HG03280 (cell line): ENCODE measurements around the gene AFAP1L2.

Experiments used
- ATAC-seq: cut with Tn5 transposase; IDR thresholded peaks from one replicate; pipeline ENCODE4 v1.9.1; 2021; ENCODE audit warnings: mild to moderate bottlenecking, moderate library complexity; ENCODE audit not compliant: unreplicated experiment

AFAP1L2 gene

GRCh38 chr10:114278140-114278883 lies 126.0 kb downstream of the AFAP1L2 start:
- ATAC-seq, result no peak

- no peak for ATAC-seq
Measured at GRCh38 chr10:114276671-114277070, 127.6 kb downstream of the AFAP1L2 start.

GRCh38 chr10:114276066-114276465 lies 128.2 kb downstream of the AFAP1L2 start:
- no peak for ATAC-seq

- ATAC-seq, result no peak
Measured at GRCh38 chr10:114274616-114275453, 129.5 kb downstream of the AFAP1L2 start.

- no peak for ATAC-seq
Measured at GRCh38 chr10:114273910-114274309, 130.4 kb downstream of the AFAP1L2 start.

GRCh38 chr10:114272696-114273095 lies 131.6 kb downstream of the AFAP1L2 start:
- no peak for ATAC-seq

- no peak for ATAC-seq
Measured at GRCh38 chr10:114271779-114272167, 132.5 kb downstream of the AFAP1L2 start.

- no peak for ATAC-seq
Measured at GRCh38 chr10:114271075-114271778, 133.1 kb downstream of the AFAP1L2 start.

- ATAC-seq, result no peak
Measured at GRCh38 chr10:114266521-114266920, 137.8 kb downstream of the AFAP1L2 start.

GRCh38 chr10:114265392-114266053 lies 138.8 kb downstream of the AFAP1L2 start:
- no peak for ATAC-seq

- no peak for ATAC-seq
Measured at GRCh38 chr10:114262496-114262895, 141.8 kb downstream of the AFAP1L2 start.

GRCh38 chr10:114261076-114261475 lies 143.2 kb downstream of the AFAP1L2 start:
- no peak for ATAC-seq

- ATAC-seq, result no peak
Measured at GRCh38 chr10:114260366-114260765, 143.9 kb downstream of the AFAP1L2 start.

GRCh38 chr10:114259824-114260223 lies 144.5 kb downstream of the AFAP1L2 start:
- ATAC-seq, result no peak

GRCh38 chr10:114258274-114258840 lies 145.9 kb downstream of the AFAP1L2 start:
- ATAC-seq, result no peak

- ATAC-seq, result no peak
Measured at GRCh38 chr10:114257498-114257897, 146.8 kb downstream of the AFAP1L2 start.

- no peak for ATAC-seq
Measured at GRCh38 chr10:114256822-114257221, 147.5 kb downstream of the AFAP1L2 start.

- no peak for ATAC-seq
Measured at GRCh38 chr10:114256008-114256765, 148.1 kb downstream of the AFAP1L2 start.

GRCh38 chr10:114255227-114255626 lies 149.1 kb downstream of the AFAP1L2 start:
- ATAC-seq, result no peak

- ATAC-seq, result no peak
Measured at GRCh38 chr10:114252883-114253282, 151.4 kb downstream of the AFAP1L2 start.
